Caco-2 (cell line): Measurements from ENCODE around the gene MARS1. TPM values are rescaled to one million over a fixed set of nuclear protein-coding genes. Genes with fewer than 3 reads are reported as not detected.

Experiments
- BruUV-seq: library from RNA; stranded (reverse); fragments of 400-500 nt; replicated peaks from 2 replicates; lab custom pipeline; 2021; lab: Mats Ljungman, UMichigan
- CTCF ChIA-PET: fragments of 300-600 bp; sonication (Branson Sonifier 250); formaldehyde crosslinking; loops from one replicate; lab custom pipeline; 2022; ENCODE audit warnings: antibody characterized with exemption; lab: Charles Lee
- POLR2A ChIA-PET: fragments of 300-600 bp; sonication (Branson Sonifier 250); formaldehyde crosslinking; loops from one replicate; lab custom pipeline; 2022; ENCODE audit warnings: antibody characterized with exemption; lab: Charles Lee
- DNase-seq, 2 experiments: peaks; one replicate each; pipeline versions ENCODE4 v3.0.0 to v3.0.0-alpha.2; 2020 to 2022
- H3K27me3 ChIP-seq: replicated peaks from 2 replicates; pipeline ENCODE4 v1.6.0; 2011; ENCODE audit warnings: low read length; ENCODE audit not compliant: control insufficient read depth, insufficient read depth
- H3K36me3 ChIP-seq: 2 replicates; pipeline ENCODE4 v1.5.1; 2011; ENCODE audit warnings: low read length; ENCODE audit not compliant: control insufficient read depth, insufficient read depth
- H3K4me1 ChIP-seq: fragments of 250-450 bp; sonication (Bioruptor Pico); 2 replicates; pipeline ENCODE4 v1.5.1; 2020; ENCODE audit warnings: mild to moderate bottlenecking
- H3K4me3 ChIP-seq: 2 replicates; pipeline ENCODE4 v1.5.1; 2011; ENCODE audit warnings: low read depth, mild to moderate bottlenecking, control low read depth, low read length
- H3K9me3 ChIP-seq: fragments of 250-450 bp; sonication (Bioruptor Pico); 2 replicates; pipeline ENCODE4 v1.5.1; 2020; ENCODE audit warnings: mild to moderate bottlenecking, moderate library complexity
- H3K27ac Mint-ChIP-seq: one replicate; pipeline ENCODE4 v1.8.0; 2022; ENCODE audit warnings: mixed read lengths; ENCODE audit not compliant: unreplicated experiment
- H3K27me3 Mint-ChIP-seq: one replicate; pipeline ENCODE4 v1.8.0; 2022; ENCODE audit warnings: mixed read lengths; ENCODE audit not compliant: insufficient read depth, unreplicated experiment
- H3K36me3 Mint-ChIP-seq: one replicate; pipeline ENCODE4 v1.8.0; 2022; ENCODE audit warnings: mild to moderate bottlenecking, mixed read lengths; ENCODE audit not compliant: insufficient read depth, unreplicated experiment
- H3K4me1 Mint-ChIP-seq: one replicate; pipeline ENCODE4 v1.8.0; 2022; ENCODE audit warnings: low read depth, mixed read lengths; ENCODE audit not compliant: unreplicated experiment
- H3K4me3 Mint-ChIP-seq: one replicate; pipeline ENCODE4 v1.8.0; 2022; ENCODE audit warnings: mild to moderate bottlenecking, moderate library complexity, mixed read lengths; ENCODE audit not compliant: unreplicated experiment
- H3K9me3 Mint-ChIP-seq: one replicate; pipeline ENCODE4 v1.8.0; 2022; ENCODE audit warnings: mixed read lengths; ENCODE audit not compliant: unreplicated experiment
- CTCF ChIP-seq, 2 experiments: fragments of 200-600 bp in 1 of 2; IDR thresholded peaks; 1 replicate in 1 of 2; 2 replicates in 1 of 2; pipeline versions ENCODE4 v1.5.1 to v1.8.0; 2011 to 2022; ENCODE audit warnings: antibody characterized with exemption in 1 of 2, control low read depth in 1 of 2, inconsistent platforms in 1 of 2, low read depth in 1 of 2, low read length in 1 of 2, mild to moderate bottlenecking in 1 of 2, moderate library complexity in 1 of 2; ENCODE audit not compliant: insufficient read depth in 1 of 2, severe bottlenecking in 1 of 2, unreplicated experiment in 1 of 2
- intact Hi-C: fragments of 100-400 bp; cut with micrococcal nuclease; formaldehyde crosslinking; loops from one replicate; pipeline ENCODE4 v1.10.0; 2022; ENCODE audit not compliant: unreplicated experiment
- total RNA-seq: library from RNA; stranded (reverse); gene quantifications from 2 replicates; pipeline ENCODE4 v1.2.3, GENCODE V29; 2022

The MARS1 gene
- total RNA-seq, 1 experiment from 2014 or later = 583 TPM

GRCh38 chr12:57458665-57459054 lies 29.2 kb upstream of the MARS1 start:
- peaks cover 3% of the 10 kb centered on the region for H3K27me3 Mint-ChIP-seq
- peaks cover 31% of the 10 kb centered on the region for H3K4me1 Mint-ChIP-seq
- peak overlapping the region; percentile 48 for H3K4me3 ChIP-seq
- DNase-seq = no peak
- peak overlapping the region; percentile 79 for H3K27ac Mint-ChIP-seq
- no peaks in the 10 kb centered on the region for H3K9me3 ChIP-seq
- no peaks in the 10 kb centered on the region for H3K9me3 Mint-ChIP-seq
- TF ChIP-seq CTCF (IDR thresholded peaks at IDR 0.05; ENCODE audit: insufficient read depth in 1 of 2, low read depth in 1 of 2, low read length in 1 of 2, severe bottlenecking in 1 of 2, unreplicated experiment in 1 of 2) = no peak
- peaks cover 28% of the 10 kb centered on the region for H3K4me1 ChIP-seq
- H3K4me3 Mint-ChIP-seq = peak overlapping the region; percentile 81
- no peaks in the 10 kb centered on the region for H3K27me3 ChIP-seq
- H3K36me3 ChIP-seq = no peaks in the 10 kb centered on the region
- intact Hi-C loops = loop anchor here (5.0 kb wide), 1 partner anchor 279 kb away; the partner anchor contains the start of gene AGAP2
- ChIA-PET POLR2A (interaction anchor here (0.6 to 1.2 kb wide), 2 partner anchors 229 to 732 kb away, joined by 3 to 4 read pairs; partner anchors contain the start of gene SHMT2), CTCF (interaction anchor here (0.7 to 1.9 kb wide), 13 partner anchors 12 to 278 kb away, joined by 3 to 14 read pairs (median 3); partner anchors contain the start of genes ARHGAP9 and DDIT3)
- peaks cover 7% of the 10 kb centered on the region for H3K36me3 Mint-ChIP-seq
- TSS peak; percentile 87 for BruUV-seq

GRCh38 chr12:57459055-57459749 lies 28.7 kb upstream of the MARS1 start:
- Mint-ChIP-seq H3K27me3 (peaks cover 3% of the 10 kb centered on the region), H3K36me3 (peaks cover 7% of the 10 kb centered on the region), H3K4me3 (peak overlapping the region; percentile 81), H3K27ac (peak overlapping the region; percentile 79), H3K4me1 (peaks cover 31% of the 10 kb centered on the region), H3K9me3 (no peaks in the 10 kb centered on the region)
- Histone ChIP-seq H3K4me1 (peaks cover 26% of the 10 kb centered on the region), H3K27me3 (no peaks in the 10 kb centered on the region), H3K4me3 (peak overlapping the region; percentile 48), H3K9me3 (no peaks in the 10 kb centered on the region), H3K36me3 (no peaks in the 10 kb centered on the region)
- no TSS peak for BruUV-seq
- CTCF ChIA-PET = interaction anchor here (0.7 to 1.9 kb wide), 13 partner anchors 11 to 278 kb away, joined by 3 to 14 read pairs (median 3); partner anchors contain the start of genes ARHGAP9 and DDIT3
- peak; percentile 94 for DNase-seq
- intact Hi-C loops = loop anchor here (5.0 kb wide), 1 partner anchor 278 kb away; the partner anchor contains the start of gene AGAP2
- POLR2A ChIA-PET = interaction anchor here (0.5 to 1.2 kb wide), 3 partner anchors 140 to 733 kb away, joined by 3 to 4 read pairs (median 4); partner anchors contain the start of gene SHMT2
- TF ChIP-seq CTCF (IDR thresholded peaks at IDR 0.05; ENCODE audit: insufficient read depth in 1 of 2, low read depth in 1 of 2, low read length in 1 of 2, severe bottlenecking in 1 of 2, unreplicated experiment in 1 of 2) = peak; percentile 73 to 91

GRCh38 chr12:57459750-57460467 lies 28.0 kb upstream of the MARS1 start, which contains the start of gene GLI1:
TSS of gene GLI1 (plus strand) at chr12:57459785. CDS start at chr12:57463692, 3,907 bp downstream.
- intact Hi-C loops = loop anchor here (5.0 kb wide), 1 partner anchor 277 kb away; the partner anchor contains the start of gene AGAP2
- peaks cover 7% of the 10 kb centered on the region for H3K36me3 Mint-ChIP-seq
- peaks cover 8% of the 10 kb centered on the region for H3K27me3 Mint-ChIP-seq
- Histone ChIP-seq H3K27me3 (no peaks in the 10 kb centered on the region), H3K9me3 (no peaks in the 10 kb centered on the region), H3K4me1 (peaks cover 19% of the 10 kb centered on the region), H3K36me3 (no peaks in the 10 kb centered on the region), H3K4me3 (peak within 1 kb of the TSS; percentile 48)
- H3K4me1 Mint-ChIP-seq = peaks cover 31% of the 10 kb centered on the region
- BruUV-seq = no TSS peak
- H3K27ac Mint-ChIP-seq = peak within 1 kb of the TSS; percentile 79
- TF ChIP-seq CTCF (IDR thresholded peaks at IDR 0.05; ENCODE audit: insufficient read depth in 1 of 2, low read depth in 1 of 2, low read length in 1 of 2, severe bottlenecking in 1 of 2, unreplicated experiment in 1 of 2) = no peak
- no peaks in the 10 kb centered on the region for H3K9me3 Mint-ChIP-seq
- DNase-seq = no peak
- ChIA-PET CTCF (interaction anchor here (1.2 to 1.9 kb wide), 5 partner anchors 64 to 276 kb away, joined by 3 to 14 read pairs (median 3); no protein-coding TSS in a partner anchor), POLR2A (no interaction called here)
- peak within 1 kb of the TSS; percentile 81 for H3K4me3 Mint-ChIP-seq
